HG03108 (cell line): ENCODE data around the gene UGT3A2.

ENCODE experiments used
- ATAC-seq: cut with Tn5 transposase; IDR thresholded peaks from one replicate; pipeline ENCODE4 v1.9.1; 2021; ENCODE audit warnings: moderate library complexity; ENCODE audit not compliant: unreplicated experiment

Gene UGT3A2

GRCh38 chr5:36013182-36013581, 53.5 kb downstream of the UGT3A2 start:
- ATAC-seq: no peak

- ATAC-seq: no peak
These were observed 57.0 kb downstream of the UGT3A2 start for GRCh38 chr5:36009698-36010097.

GRCh38 chr5:36007366-36007765, 59.3 kb downstream of the UGT3A2 start:
- ATAC-seq: no peak

GRCh38 chr5:36006163-36006562, 60.5 kb downstream of the UGT3A2 start:
- ATAC-seq: no peak

GRCh38 chr5:36001032-36001431, 65.7 kb downstream of the UGT3A2 start:
- no peak for ATAC-seq

- no peak for ATAC-seq
These were observed 67.1 kb downstream of the UGT3A2 start for GRCh38 chr5:35999547-35999946.

- no peak for ATAC-seq
These were observed 70.6 kb downstream of the UGT3A2 start for GRCh38 chr5:35996076-35996475.

GRCh38 chr5:35990941-35991611, 75.6 kb downstream of the UGT3A2 start, which contains the start of gene UGT3A1:
UGT3A1 (minus strand) TSS chr5:35991390; CDS start chr5:35991240, 150 bp downstream.
- no peak for ATAC-seq

- ATAC-seq: no peak
These were observed 76.2 kb downstream of the UGT3A2 start for GRCh38 chr5:35990520-35990919.

GRCh38 chr5:35988529-35988928, 78.2 kb downstream of the UGT3A2 start:
- ATAC-seq: no peak

- ATAC-seq: no peak
These were observed 78.9 kb downstream of the UGT3A2 start for GRCh38 chr5:35987776-35988175.
